Activated CD4-positive, alpha-beta T cell treated with anti-CD3 and anti-CD28 coated beads for 48 hours (primary cell): Measurements from ENCODE around the gene MAGED1.
A peak's percentile ranks its signal among the peaks of the same experiment; 100 is the strongest.

ENCODE experiments used
- DNase-seq: peaks from one replicate; pipeline ENCODE4 v3.0.0-alpha.2; 2020

Gene MAGED1

GRCh38 chrX:51892921-51893745 lies at the start of gene MAGED1:
Gene MAGED1 (plus strand): TSS chrX:51893623. CDS start chrX:51894305, 682 bp downstream.
- peak; percentile 86 for DNase-seq

GRCh38 chrX:51847463-51847862 lies 46.0 kb upstream of the MAGED1 start:
- no peak for DNase-seq

GRCh38 chrX:51851507-51852085 lies 41.8 kb upstream of the MAGED1 start:
- DNase-seq: no peak

GRCh38 chrX:51852096-51852495 lies 41.3 kb upstream of the MAGED1 start:
- no peak for DNase-seq

- DNase-seq: no peak
Observed at GRCh38 chrX:51852621-51853020, 40.8 kb upstream of the MAGED1 start.

GRCh38 chrX:51853251-51853650 lies 40.2 kb upstream of the MAGED1 start:
- no peak for DNase-seq

GRCh38 chrX:51855698-51856097 lies 37.7 kb upstream of the MAGED1 start:
- no peak for DNase-seq

GRCh38 chrX:51857159-51857733 lies 36.2 kb upstream of the MAGED1 start:
- DNase-seq: no peak

GRCh38 chrX:51860679-51861078 lies 32.7 kb upstream of the MAGED1 start:
- DNase-seq: no peak

- no peak for DNase-seq
Observed at GRCh38 chrX:51862920-51863319, 30.5 kb upstream of the MAGED1 start.

- DNase-seq: no peak
Observed at GRCh38 chrX:51866210-51866609, 27.2 kb upstream of the MAGED1 start.

GRCh38 chrX:51867626-51868025 lies 25.8 kb upstream of the MAGED1 start:
- no peak for DNase-seq

GRCh38 chrX:51870354-51870753 lies 23.1 kb upstream of the MAGED1 start:
- DNase-seq: no peak

GRCh38 chrX:51874123-51874522 lies 19.3 kb upstream of the MAGED1 start:
- no peak for DNase-seq

GRCh38 chrX:51876441-51876840 lies 17.0 kb upstream of the MAGED1 start:
- no peak for DNase-seq

GRCh38 chrX:51878056-51878455 lies 15.4 kb upstream of the MAGED1 start:
- DNase-seq: no peak

- DNase-seq: no peak
Observed at GRCh38 chrX:51889851-51890250, 3.6 kb upstream of the MAGED1 start.

- DNase-seq: no peak
Observed at GRCh38 chrX:51891245-51891644, 2.2 kb upstream of the MAGED1 start.

GRCh38 chrX:51891821-51892551 lies 1.4 kb upstream of the MAGED1 start:
- DNase-seq: no peak

GRCh38 chrX:51893931-51894696 lies 691 bp downstream of the MAGED1 start:
- peak; percentile 7 for DNase-seq

- no peak for DNase-seq
Observed at GRCh38 chrX:51894697-51895336, 1.4 kb downstream of the MAGED1 start.

GRCh38 chrX:51896626-51897025 lies 3.2 kb downstream of the MAGED1 start:
- no peak for DNase-seq
